HG03442 (cell line): ENCODE data around the gene NPIPB12.
"Not testable (repeated sequence)": the region's sequence is repeated elsewhere in the genome, so short reads cannot be mapped to it uniquely, and the experiment has no call there.

Experiments
- ATAC-seq: cut with Tn5 transposase; IDR thresholded peaks from one replicate; pipeline ENCODE4 v1.9.1; 2021; ENCODE audit warnings: mild to moderate bottlenecking, moderate library complexity; ENCODE audit not compliant: unreplicated experiment

The NPIPB12 gene

GRCh38 chr16:29506308-29506707, at the start of gene NPIPB12:
Gene NPIPB12, minus strand, starts transcription at chr16:29506408.
- ATAC-seq: not testable (repeated sequence)

GRCh38 chr16:29521520-29521919, 15.3 kb upstream of the NPIPB12 start:
- ATAC-seq: not testable (repeated sequence)

GRCh38 chr16:29482276-29482675, 23.9 kb downstream of the NPIPB12 start:
- ATAC-seq: not testable (repeated sequence)

GRCh38 chr16:29472065-29472464, 34.1 kb downstream of the NPIPB12 start:
- not testable (repeated sequence) for ATAC-seq

- ATAC-seq: not testable (repeated sequence)
Observed at GRCh38 chr16:29469660-29470059, 36.5 kb downstream of the NPIPB12 start.

- not testable (repeated sequence) for ATAC-seq
Observed at GRCh38 chr16:29467654-29468366, 38.4 kb downstream of the NPIPB12 start.

- not testable (repeated sequence) for ATAC-seq
Observed at GRCh38 chr16:29466904-29467303, 39.3 kb downstream of the NPIPB12 start.

GRCh38 chr16:29465985-29466824, 40.0 kb downstream of the NPIPB12 start:
- ATAC-seq: not testable (repeated sequence)

GRCh38 chr16:29460647-29461030, 45.6 kb downstream of the NPIPB12 start:
- not testable (repeated sequence) for ATAC-seq

- not testable (repeated sequence) for ATAC-seq
Observed at GRCh38 chr16:29459706-29460646, 46.2 kb downstream of the NPIPB12 start, which contains the start of gene SULT1A4. Gene SULT1A4, plus strand, starts transcription at chr16:29459913. Its CDS starts 1,473 bp downstream, at chr16:29461386.

- not testable (repeated sequence) for ATAC-seq
Observed at GRCh38 chr16:29457660-29458059, 48.5 kb downstream of the NPIPB12 start.

- ATAC-seq: peak; percentile 59
Observed at GRCh38 chr16:29454828-29455227, 51.4 kb downstream of the NPIPB12 start.

GRCh38 chr16:29454269-29454668, 51.9 kb downstream of the NPIPB12 start, which contains the start of the genes BOLA2 and SLX1B:
Gene BOLA2, minus strand, starts transcription at chr16:29454351. Its CDS starts 98 bp downstream, at chr16:29454253.
Gene SLX1B, plus strand, starts transcription at chr16:29454533.
- ATAC-seq: peak; percentile 88

GRCh38 chr16:29453754-29454153, 52.5 kb downstream of the NPIPB12 start:
- ATAC-seq: peak; percentile 3
